ENCODE results near the gene GRM8.

GRCh38 chr7:126940723-126941307 is 311.9 kb downstream of the GRM8 start:
- TF ChIP-seq, protein P1, sequence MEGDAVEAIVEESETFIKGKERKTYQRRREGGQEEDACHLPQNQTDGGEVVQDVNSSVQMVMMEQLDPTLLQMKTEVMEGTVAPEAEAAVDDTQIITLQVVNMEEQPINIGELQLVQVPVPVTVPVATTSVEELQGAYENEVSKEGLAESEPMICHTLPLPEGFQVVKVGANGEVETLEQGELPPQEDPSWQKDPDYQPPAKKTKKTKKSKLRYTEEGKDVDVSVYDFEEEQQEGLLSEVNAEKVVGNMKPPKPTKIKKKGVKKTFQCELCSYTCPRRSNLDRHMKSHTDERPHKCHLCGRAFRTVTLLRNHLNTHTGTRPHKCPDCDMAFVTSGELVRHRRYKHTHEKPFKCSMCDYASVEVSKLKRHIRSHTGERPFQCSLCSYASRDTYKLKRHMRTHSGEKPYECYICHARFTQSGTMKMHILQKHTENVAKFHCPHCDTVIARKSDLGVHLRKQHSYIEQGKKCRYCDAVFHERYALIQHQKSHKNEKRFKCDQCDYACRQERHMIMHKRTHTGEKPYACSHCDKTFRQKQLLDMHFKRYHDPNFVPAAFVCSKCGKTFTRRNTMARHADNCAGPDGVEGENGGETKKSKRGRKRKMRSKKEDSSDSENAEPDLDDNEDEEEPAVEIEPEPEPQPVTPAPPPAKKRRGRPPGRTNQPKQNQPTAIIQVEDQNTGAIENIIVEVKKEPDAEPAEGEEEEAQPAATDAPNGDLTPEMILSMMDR (optimal IDR thresholded peaks at IDR 0.05 in 1 of 3, IDR thresholded peaks at IDR 0.05 in 1 of 3, conservative IDR thresholded peaks at IDR 0.05 in 1 of 3; ENCODE audit: extremely low read depth in 1 of 3, insufficient read depth in 2 of 3, low read length in 3 of 3), result no peak
- no peak for TF ChIP-seq EZH2 (IDR thresholded peaks at IDR 0.05; ENCODE audit: low read length)
